Hepatocyte (in vitro differentiated cells): ENCODE data around the gene WDPCP. TPM values are rescaled to one million over a fixed set of nuclear protein-coding genes. Genes with fewer than 3 reads are reported as not detected.

Experiments
- DNase-seq: peaks from one replicate; pipeline ENCODE4 v3.0.0-alpha.2; 2016; ENCODE audit warnings: low spot score
- H2AFZ ChIP-seq: fragments of 200-600 bp; sonication (generic); 2 replicates; pipeline ENCODE4 v1.6.0; 2016; ENCODE audit warnings: antibody characterized with exemption, mild to moderate bottlenecking
- H3K27ac ChIP-seq: fragments of 200-600 bp; sonication (generic); 2 replicates; pipeline ENCODE4 v1.5.1; 2016; ENCODE audit warnings: mild to moderate bottlenecking
- H3K27me3 ChIP-seq: fragments of 200-600 bp; sonication (generic); 2 replicates; pipeline ENCODE4 v1.6.1; 2016
- H3K36me3 ChIP-seq: fragments of 200-600 bp; sonication (generic); replicated peaks from 2 replicates; pipeline ENCODE4 v1.5.1; 2016; ENCODE audit warnings: low read depth; ENCODE audit not compliant: insufficient read depth
- H3K4me1 ChIP-seq: fragments of 200-600 bp; sonication (generic); 2 replicates; pipeline ENCODE4 v1.5.1; 2016; ENCODE audit warnings: mild to moderate bottlenecking, moderate library complexity; ENCODE audit not compliant: insufficient read depth
- H3K4me2 ChIP-seq: fragments of 200-600 bp; sonication (generic); 2 replicates; pipeline ENCODE4 v1.6.0; 2016
- H3K4me3 ChIP-seq: fragments of 200-600 bp; sonication (generic); 2 replicates; pipeline ENCODE4 v1.5.1; 2016; ENCODE audit warnings: mild to moderate bottlenecking
- H3K79me2 ChIP-seq: fragments of 200-600 bp; sonication (generic); 2 replicates; pipeline ENCODE4 v1.6.0; 2017; ENCODE audit warnings: mild to moderate bottlenecking
- H3K9me2 ChIP-seq: fragments of 200-600 bp; sonication (generic); replicated peaks from 2 replicates; pipeline ENCODE4 v1.6.0; 2017; ENCODE audit warnings: mild to moderate bottlenecking; ENCODE audit not compliant: insufficient read depth
- H3K9me3 ChIP-seq: fragments of 200-600 bp; sonication (generic); 2 replicates; pipeline ENCODE4 v1.5.1; 2016; ENCODE audit warnings: low read depth, mild to moderate bottlenecking
- H4K20me1 ChIP-seq: fragments of 200-600 bp; sonication (generic); 2 replicates; pipeline ENCODE4 v1.6.0; 2016; ENCODE audit warnings: mild to moderate bottlenecking; ENCODE audit not compliant: insufficient read depth, poor library complexity, severe bottlenecking
- EZH2 ChIP-seq: fragments of 200-600 bp; sonication (generic); IDR thresholded peaks from 2 replicates; pipeline ENCODE4 v1.6.1; 2016; ENCODE audit warnings: antibody characterized with exemption, mild to moderate bottlenecking, borderline replicate concordance
- EZH2phosphoT487 ChIP-seq: fragments of 200-600 bp; sonication (generic); IDR thresholded peaks from one replicate; pipeline ENCODE4 v1.6.1; 2018; ENCODE audit warnings: antibody characterized with exemption, mild to moderate bottlenecking, low read depth, moderate library complexity; ENCODE audit not compliant: unreplicated experiment, severe bottlenecking
- WGBS: methylation state at CpG from one replicate; pipeline ENCODE4 v1.1.6; 2016; ENCODE audit warnings: low lambda C conversion rate; ENCODE audit errors: missing lambda C conversion rate; 5-methylcytosine and 5-hydroxymethylcytosine counted together
- polyA plus RNA-seq: library from polyadenylated mRNA; unstranded; fragments of >200 nt; fragmentation: Nextera tagmentation; extraction: Ambion mirVana; gene quantifications from 2 replicates; pipeline ENCODE4 v1.2.1, GENCODE V29; 2016
- total RNA-seq: library from RNA; depleted of rRNA; stranded (reverse); fragments of >200 nt; gene quantifications from 2 replicates; pipeline ENCODE4 v1.2.3, GENCODE V29; 2014
- TF ChIP-seq, protein P1 (sequence below): fragments of 200-600 bp; sonication (generic); IDR thresholded peaks from 2 replicates; pipeline ENCODE4 v1.5.1; 2016; ENCODE audit warnings: antibody characterized with exemption, mild to moderate bottlenecking; ENCODE audit not compliant: poor library complexity

Gene WDPCP
- total and polyA plus RNA-seq, 2 experiments from 2014 or later: 4.9 to 12.8 TPM

DNA sequence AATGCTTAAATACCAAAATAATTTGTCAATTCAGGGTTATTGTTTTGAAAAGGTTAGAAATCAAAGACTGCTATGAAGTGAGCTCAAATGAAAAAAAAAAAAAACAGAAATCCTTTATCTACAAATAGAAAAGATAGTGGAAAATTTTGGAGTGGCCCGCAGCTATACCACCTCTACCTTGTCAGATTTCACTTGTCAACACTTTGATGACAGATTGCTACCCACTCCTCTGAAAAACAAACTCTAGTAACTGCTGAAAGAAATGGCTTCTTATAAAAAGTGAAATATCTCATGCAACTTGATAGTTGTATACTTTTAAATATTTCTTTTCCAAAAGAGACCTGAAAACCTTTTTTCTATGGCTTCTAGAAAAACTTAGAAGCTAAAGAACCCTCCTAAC is 84.5 kb downstream of the WDPCP start:
- Histone ChIP-seq H3K79me2 (no peaks in the 10 kb centered on the region), H3K4me3 (no peak overlapping the region), H3K27me3 (no peaks in the 10 kb centered on the region), H4K20me1 (no peaks in the 10 kb centered on the region), H3K9me3 (no peaks in the 10 kb centered on the region), H3K27ac (no peak overlapping the region), H3K4me2 (no peak overlapping the region), H2AFZ (no peak overlapping the region), H3K9me2 (no peaks in the 10 kb centered on the region), H3K36me3 (no peaks in the 10 kb centered on the region), H3K4me1 (no peaks in the 10 kb centered on the region)
- WGBS: 92% methylated on average over 1 of the region's 1 CpG
- DNase-seq: no peak
- TF ChIP-seq, protein P1, sequence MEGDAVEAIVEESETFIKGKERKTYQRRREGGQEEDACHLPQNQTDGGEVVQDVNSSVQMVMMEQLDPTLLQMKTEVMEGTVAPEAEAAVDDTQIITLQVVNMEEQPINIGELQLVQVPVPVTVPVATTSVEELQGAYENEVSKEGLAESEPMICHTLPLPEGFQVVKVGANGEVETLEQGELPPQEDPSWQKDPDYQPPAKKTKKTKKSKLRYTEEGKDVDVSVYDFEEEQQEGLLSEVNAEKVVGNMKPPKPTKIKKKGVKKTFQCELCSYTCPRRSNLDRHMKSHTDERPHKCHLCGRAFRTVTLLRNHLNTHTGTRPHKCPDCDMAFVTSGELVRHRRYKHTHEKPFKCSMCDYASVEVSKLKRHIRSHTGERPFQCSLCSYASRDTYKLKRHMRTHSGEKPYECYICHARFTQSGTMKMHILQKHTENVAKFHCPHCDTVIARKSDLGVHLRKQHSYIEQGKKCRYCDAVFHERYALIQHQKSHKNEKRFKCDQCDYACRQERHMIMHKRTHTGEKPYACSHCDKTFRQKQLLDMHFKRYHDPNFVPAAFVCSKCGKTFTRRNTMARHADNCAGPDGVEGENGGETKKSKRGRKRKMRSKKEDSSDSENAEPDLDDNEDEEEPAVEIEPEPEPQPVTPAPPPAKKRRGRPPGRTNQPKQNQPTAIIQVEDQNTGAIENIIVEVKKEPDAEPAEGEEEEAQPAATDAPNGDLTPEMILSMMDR: no peak
- TF ChIP-seq EZH2: no peak
- TF ChIP-seq EZH2phosphoT487: no peak

DNA sequence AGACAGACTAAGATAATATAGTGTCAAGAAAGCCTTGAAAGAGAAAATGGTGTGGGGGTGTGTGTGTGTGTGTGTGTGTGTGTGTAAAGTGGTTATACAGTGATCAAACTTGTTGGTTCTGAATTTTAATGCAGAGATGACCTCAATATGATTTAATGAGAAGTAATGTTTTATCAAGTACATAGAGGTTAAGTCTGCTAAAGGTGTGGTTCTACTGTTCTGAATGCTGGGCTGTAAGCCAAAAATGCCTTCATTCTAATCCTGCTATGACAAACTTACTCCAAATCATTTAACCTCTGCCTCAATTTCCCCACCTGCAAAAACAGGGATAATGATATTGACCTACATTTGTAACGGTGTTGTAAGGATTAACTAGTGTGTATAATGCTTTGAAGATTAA is 87.9 kb downstream of the WDPCP start:
- Histone ChIP-seq H3K27ac (no peak overlapping the region), H3K4me2 (no peak overlapping the region), H3K36me3 (no peaks in the 10 kb centered on the region), H4K20me1 (no peaks in the 10 kb centered on the region), H3K9me3 (no peaks in the 10 kb centered on the region), H3K27me3 (no peaks in the 10 kb centered on the region), H3K4me1 (no peaks in the 10 kb centered on the region), H3K4me3 (no peak overlapping the region), H2AFZ (no peak overlapping the region), H3K9me2 (no peaks in the 10 kb centered on the region), H3K79me2 (no peaks in the 10 kb centered on the region)
- DNase-seq: no peak
- TF ChIP-seq EZH2 (no peak), EZH2phosphoT487 (no peak)
- TF ChIP-seq, protein P1: no peak
- 87% methylated on average over 1 of the region's 1 CpG for WGBS

DNA sequence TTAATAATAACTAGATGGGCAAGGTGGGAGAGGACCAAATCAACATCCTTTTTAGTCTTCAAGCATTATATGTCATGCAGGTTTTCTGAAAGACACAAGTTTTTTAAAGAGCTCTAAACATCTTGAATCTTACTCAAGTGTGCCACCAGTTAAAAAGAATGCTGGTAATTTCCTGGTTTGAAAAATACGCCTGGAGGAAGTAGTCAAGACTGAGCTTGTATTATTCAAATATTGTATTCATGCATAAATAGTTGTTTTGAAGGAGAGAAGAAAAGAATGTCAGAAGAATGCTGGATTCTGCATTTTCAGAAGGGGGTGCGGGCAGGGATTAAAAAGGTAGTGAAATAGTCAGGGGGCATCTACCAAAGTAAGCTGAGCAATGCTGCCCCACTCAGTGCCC is 90.7 kb downstream of the WDPCP start:
- WGBS: 87% methylated on average over 2 of the region's 2 CpGs
- H3K4me3 ChIP-seq: no peak overlapping the region
- H3K27ac ChIP-seq: no peak overlapping the region
- H3K9me3 ChIP-seq: no peaks in the 10 kb centered on the region
- no peaks in the 10 kb centered on the region for H3K79me2 ChIP-seq
- no peaks in the 10 kb centered on the region for H3K9me2 ChIP-seq
- no peaks in the 10 kb centered on the region for H3K4me1 ChIP-seq
- no peak for DNase-seq
- H3K4me2 ChIP-seq: no peak overlapping the region
- no peak overlapping the region for H2AFZ ChIP-seq
- no peaks in the 10 kb centered on the region for H3K36me3 ChIP-seq
- TF ChIP-seq EZH2: no peak
- TF ChIP-seq EZH2phosphoT487: no peak
- TF ChIP-seq, protein P1: no peak
- no peaks in the 10 kb centered on the region for H4K20me1 ChIP-seq
- H3K27me3 ChIP-seq: no peaks in the 10 kb centered on the region

DNA sequence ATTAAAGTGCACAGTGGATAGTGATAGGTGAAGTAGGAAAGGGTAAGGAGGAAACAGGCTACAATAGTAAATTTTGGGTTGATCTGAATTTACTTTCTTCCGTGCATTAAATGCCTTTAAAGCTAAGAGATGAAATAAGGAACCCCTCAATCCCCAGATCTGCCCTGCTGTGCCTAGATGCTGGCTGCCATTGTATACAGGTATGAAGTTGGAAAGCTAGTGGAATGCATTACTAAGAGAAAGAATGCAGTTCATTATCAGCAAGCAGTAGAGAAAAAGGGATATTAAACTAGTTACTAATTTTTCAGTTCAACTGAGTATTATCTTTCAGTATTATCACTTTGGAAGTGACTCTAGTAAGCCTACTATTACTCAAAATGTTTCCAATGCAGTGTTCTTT is 93.3 kb downstream of the WDPCP start:
- WGBS: 94% methylated on average over 1 of the region's 1 CpG
- Histone ChIP-seq H3K4me3 (no peak overlapping the region), H3K9me2 (no peaks in the 10 kb centered on the region), H4K20me1 (no peaks in the 10 kb centered on the region), H3K4me1 (no peaks in the 10 kb centered on the region), H3K9me3 (no peaks in the 10 kb centered on the region), H3K4me2 (no peak overlapping the region), H3K27me3 (no peaks in the 10 kb centered on the region), H3K79me2 (no peaks in the 10 kb centered on the region), H3K27ac (no peak overlapping the region), H2AFZ (no peak overlapping the region), H3K36me3 (no peaks in the 10 kb centered on the region)
- no peak for DNase-seq
- no peak for TF ChIP-seq EZH2
- TF ChIP-seq EZH2phosphoT487: no peak
- TF ChIP-seq, protein P1: no peak
